ENCODE results near the gene AGRN.

GRCh38 chr1:1053682-1054081 is 33.8 kb downstream of the AGRN start:
- no peak for TF ChIP-seq CTCF (IDR thresholded peaks at IDR 0.05)
- no peak for TF ChIP-seq POLR2AphosphoS5 (IDR thresholded peaks at IDR 0.05)
- no peak for TF ChIP-seq POLR2A (IDR thresholded peaks at IDR 0.05)
